GM19438 (cell line): ENCODE results near the gene SLC16A13.
"Not testable (repeated sequence)": the region's sequence is repeated elsewhere in the genome, so short reads cannot be mapped to it uniquely, and the experiment has no call there.

Experiments used
- ATAC-seq: cut with Tn5 transposase; IDR thresholded peaks from one replicate; pipeline ENCODE4 v1.9.1; 2021; ENCODE audit warnings: low read depth; ENCODE audit not compliant: unreplicated experiment

Gene SLC16A13

DNA sequence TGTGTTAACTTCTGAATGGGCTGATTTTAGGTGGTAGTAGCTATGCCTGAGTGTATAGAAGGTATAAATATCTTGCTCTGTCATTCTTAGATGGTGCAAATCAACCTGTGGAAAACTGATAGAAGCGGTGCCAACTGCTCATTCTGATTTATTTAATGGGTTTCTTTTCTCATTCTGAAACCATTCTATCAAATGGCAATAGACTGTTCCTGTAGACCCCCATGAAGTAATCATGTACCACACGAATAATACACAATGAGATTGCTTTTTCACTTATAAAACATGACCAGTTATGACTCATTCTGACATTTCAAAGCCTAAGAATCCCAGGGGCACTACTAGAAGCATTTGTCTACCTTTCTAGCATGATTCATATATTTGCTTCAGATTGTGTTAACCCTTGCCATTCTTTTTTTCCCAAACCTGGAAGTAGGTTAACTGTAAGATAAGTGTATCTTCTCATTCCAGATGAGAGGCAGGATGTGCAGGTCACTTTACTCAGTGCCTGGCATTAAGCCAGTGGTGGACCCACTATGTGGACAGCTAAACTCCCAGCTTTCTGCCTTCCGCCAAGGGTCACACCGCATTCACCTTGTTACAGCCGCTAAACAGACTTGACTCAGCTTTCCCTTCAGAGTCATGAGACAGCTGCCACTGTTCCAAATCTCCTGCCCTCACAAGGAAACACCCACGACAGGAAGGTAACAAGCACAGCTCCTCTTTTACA lies 24.5 kb downstream of the SLC16A13 start:
- no peak for ATAC-seq

GRCh38 chr17:7063518-7064094 lies 27.8 kb downstream of the SLC16A13 start:
- no peak for ATAC-seq

DNA sequence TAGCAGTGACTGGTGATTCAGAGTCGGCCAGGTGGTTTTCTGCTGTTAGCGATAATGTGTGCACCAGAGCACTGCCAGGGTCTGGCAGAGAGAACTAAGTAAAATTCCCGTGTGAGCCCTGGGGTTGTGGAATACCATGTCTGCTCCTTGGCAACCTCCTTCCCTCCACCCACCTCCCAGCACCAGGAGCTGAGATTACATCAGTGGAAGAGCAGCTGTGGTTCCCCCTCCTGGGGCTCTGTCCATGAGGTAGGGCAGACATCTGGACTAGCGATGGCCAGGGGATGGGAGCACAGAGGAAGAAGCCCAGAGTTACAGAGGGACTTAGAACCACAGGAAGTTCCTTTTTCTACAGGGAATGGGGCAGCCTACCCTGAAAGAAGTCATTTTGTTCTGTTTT lies 28.4 kb downstream of the SLC16A13 start:
- no peak for ATAC-seq

- no peak for ATAC-seq
These were observed 31.4 kb downstream of the SLC16A13 start for GRCh38 chr17:7067198-7067597.

DNA sequence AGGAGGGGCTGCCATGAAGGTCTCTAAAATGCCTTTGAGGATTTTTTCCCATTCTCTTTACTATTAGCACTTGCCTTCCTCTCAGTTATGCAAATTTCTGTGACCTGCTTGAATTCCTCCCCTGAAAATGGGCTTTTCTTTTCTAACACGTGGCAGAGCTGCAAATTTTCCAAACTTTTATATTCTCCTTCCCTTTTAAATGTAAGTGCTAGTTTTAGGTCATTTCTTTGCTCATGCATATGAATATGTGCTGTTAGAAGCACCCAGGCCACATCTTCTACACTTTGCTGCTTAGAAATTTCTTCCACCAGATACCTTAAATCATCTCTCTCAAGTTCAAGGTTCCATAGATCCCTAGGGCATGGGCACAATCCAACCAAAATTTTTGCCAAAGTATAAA lies 32.5 kb downstream of the SLC16A13 start:
- no peak for ATAC-seq

DNA sequence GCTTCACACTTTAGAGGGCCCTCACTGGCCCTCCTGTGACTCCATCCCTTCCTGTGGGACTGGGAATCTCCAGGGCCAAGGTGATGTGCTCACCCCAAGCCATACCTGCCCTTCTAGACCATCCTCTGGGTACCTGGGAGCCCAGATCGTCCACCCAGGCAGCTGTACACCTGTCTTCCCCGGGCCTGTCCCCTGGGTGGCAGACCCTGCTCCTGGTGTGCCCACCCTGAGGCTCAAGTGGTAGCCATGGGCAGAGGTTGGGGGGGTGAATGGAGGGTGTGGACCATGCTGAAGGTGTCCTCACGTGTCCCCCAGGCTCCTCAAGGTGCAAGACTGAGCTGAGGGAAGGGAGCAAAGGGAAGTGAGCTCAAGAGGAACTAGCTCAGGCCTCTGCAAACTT lies 34.9 kb downstream of the SLC16A13 start:
- ATAC-seq, result no peak

DNA sequence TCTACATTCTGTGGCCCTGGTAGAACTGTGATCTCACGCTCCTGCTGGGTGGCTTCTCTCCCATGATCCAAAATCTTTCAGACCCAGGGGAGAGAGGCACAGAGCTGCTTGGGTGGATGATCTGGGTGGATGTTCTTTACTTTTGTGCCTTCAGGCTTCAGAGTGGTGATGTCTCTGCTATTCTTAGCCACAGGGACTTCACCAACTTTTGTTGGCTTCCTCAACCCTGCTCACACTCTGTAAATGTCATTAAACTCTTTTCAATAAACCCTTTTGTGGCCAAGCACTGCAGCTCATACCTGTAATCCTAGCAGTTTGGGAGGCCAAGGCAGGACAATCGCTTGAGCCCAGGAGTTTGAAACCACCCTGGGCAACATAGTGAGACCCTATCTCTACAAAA lies 36.6 kb downstream of the SLC16A13 start:
- ATAC-seq, result no peak

DNA sequence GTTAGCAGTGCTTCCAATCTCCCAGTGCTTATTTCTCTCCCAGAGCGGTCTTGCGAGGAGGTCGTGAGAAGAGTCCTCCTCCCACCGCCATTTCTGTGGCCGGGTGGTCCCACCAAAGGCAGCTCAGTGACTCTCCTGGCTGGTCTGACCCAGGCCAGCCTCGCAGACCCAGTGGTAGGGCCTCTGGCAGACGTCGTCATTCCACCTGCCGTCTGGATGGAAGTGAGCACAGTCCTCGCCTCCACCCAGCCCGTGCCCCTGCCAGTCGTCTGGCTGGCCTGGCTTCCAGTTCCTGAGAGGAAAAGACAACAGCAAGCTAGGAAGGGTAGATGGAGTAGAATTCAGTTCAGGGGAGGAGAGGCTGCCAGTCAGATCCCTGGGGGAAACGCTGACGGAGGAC lies 39.1 kb downstream of the SLC16A13 start:
- no peak for ATAC-seq

DNA sequence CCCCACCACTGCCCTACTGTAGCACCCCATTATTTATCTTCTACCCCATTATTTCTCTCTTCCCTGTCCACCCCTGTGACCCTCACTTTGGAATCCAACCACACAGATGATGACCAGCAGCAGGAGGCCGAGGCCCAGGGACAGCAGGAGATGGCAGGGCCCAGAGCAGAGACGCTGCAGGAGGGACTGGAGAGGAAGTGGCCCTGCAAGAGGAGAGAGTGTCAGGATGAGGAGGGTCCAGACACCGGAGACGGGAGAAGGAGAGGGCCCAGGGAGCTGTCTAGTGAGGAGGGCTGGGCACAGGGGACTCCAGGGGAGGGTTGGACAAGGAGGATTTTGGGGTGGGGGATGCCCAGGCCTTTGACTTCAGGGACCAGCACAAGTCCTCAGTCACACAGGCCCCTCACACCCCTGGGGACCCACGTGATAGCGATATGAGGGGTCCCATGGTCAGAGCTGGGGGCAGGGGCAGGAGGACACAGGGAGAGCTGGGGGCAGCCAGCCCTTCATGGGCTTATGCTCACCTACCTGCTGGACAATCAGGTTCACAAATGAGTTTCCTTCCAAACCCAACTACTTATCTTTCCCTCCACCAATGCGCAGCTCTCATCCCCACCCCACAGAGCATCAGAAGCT lies 42.2 kb downstream of the SLC16A13 start:
- no peak for ATAC-seq

DNA sequence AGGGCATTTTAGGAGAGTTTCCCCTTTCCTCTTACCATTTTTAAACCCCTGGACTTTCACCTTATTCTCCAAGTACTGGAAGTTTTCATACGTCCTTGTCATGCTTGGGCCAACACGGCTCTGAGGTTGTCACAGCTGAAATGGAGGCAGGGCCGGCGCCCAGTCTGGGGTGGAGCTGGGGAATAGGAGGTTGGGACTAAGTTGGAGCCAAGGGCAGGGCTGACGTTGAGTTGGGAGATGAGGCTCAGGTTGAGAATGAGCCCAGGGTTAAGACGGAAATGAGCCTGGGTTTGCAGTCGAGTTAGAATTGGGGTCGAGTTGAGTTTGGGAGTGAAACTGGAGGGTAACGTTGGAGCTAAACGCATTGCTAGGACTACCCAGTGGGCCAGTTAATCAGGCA lies 42.9 kb downstream of the SLC16A13 start:
- ATAC-seq, result no peak

GRCh38 chr17:7079581-7080455 lies 44.0 kb downstream of the SLC16A13 start, which contains the start of gene CLEC10A:
CLEC10A (minus strand) TSS chr17:7080251; CDS start chr17:7078812, 1,439 bp downstream.
- ATAC-seq, result no peak

DNA sequence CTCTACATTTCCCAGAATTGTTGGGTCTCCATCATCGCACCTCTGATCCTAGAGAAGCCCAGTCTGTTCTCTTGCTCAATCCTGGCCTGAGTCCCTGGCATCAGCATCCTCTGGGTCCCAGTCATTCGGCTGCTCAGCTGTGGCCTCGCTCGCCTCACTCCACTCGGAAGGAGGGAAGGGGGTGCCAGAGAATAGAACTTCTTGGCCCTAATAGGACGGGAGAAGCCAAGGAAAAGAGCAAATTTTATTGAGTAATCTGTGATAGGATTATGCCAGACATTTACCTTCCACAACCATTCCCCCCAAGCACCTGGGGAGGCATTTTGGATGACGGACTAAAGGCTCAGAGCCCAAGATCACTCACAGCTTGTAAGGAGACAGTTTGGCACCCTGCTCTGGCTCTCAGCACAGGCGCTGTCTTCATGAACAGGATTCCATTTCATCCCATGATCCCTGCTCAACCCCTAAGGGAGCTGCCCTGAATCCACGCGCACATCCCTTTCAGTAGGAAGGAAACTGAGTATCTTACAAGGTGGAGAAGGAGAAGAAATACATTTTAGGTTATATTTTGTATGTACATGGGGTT lies 44.7 kb downstream of the SLC16A13 start:
- ATAC-seq, result no peak

GRCh38 chr17:7081341-7082062 lies 45.7 kb downstream of the SLC16A13 start:
- ATAC-seq, result no peak

DNA sequence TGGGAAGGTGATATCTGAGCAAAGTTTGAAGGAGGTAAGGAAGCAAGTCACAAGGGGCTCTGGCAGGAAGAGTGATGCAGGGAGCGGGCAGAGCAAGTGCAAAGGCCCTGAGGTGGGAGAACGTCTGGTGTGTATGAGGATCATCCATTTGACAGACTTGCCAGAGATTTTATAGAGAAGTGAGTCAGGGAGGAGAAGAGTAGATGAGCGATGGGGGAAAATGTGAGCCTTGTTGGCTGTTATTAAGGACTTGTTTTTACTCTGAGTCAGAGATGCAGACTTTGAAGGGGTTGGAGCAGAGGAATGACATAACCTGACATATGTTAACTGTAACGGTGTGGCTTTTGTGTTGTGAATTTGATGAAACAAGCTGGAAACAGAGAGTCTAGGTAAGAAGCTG lies 47.8 kb downstream of the SLC16A13 start:
- no peak for ATAC-seq

- ATAC-seq, result no peak
These were observed 48.3 kb downstream of the SLC16A13 start for GRCh38 chr17:7084088-7084487.

DNA sequence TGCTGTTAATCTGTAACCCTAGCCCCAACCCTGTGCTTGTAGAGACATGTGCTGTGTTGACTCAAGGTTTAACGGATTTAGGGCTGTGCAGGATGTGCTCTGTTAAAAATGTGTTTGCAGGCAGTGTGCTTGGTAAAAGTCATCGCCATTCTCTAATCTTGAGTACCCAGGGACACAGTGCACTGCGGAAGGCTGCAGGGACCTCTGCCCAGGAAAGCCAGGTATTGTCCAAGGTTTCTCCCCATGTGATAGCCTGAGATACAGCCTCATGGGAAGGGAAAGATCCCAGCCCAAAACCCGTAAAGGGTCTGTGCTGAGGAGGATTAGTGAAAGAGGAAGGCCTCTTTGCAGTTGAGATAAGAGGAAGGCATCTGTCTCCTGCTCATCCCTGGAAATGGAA lies 52.6 kb downstream of the SLC16A13 start:
- ATAC-seq, result not testable (repeated sequence)

- not testable (repeated sequence) for ATAC-seq
These were observed 53.8 kb downstream of the SLC16A13 start for GRCh38 chr17:7089570-7089969.
